Measurements from ENCODE around the gene NHS. TPM values are rescaled to one million over a fixed set of nuclear protein-coding genes. Genes with fewer than 3 reads are reported as not detected.

Gene NHS
- total RNA-seq, 1 experiment from 2014 or later: 6.4 TPM

DNA sequence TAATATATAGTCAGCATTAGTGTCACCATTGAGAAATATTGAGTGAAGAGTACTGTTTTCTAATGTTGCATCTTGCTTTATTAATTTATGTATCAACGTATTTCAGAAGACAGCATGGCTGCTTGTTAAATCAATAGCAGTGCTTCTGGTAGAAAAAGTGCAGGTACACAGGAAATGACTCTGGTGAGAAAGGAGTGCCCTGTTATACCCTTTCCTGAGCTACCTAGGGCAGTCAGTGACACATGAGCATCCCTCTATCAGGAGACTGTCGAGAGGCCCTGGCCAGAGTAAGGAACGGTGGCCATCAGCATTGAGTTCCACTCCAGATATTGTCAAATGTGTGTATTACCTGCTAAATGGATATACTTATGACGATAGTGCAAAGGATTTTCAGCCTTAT, 404.4 kb downstream of the NHS start:
- DNase-seq (ENCODE audit: low spot score): no peak
